ENCODE measurements around the gene CNTNAP4. TPM values are rescaled to one million over a fixed set of nuclear protein-coding genes. Genes with fewer than 3 reads are reported as not detected.

Gene CNTNAP4
- total RNA-seq (2022; extraction: Qiagen RNA extraction) = not detected in 5 replicates

DNA sequence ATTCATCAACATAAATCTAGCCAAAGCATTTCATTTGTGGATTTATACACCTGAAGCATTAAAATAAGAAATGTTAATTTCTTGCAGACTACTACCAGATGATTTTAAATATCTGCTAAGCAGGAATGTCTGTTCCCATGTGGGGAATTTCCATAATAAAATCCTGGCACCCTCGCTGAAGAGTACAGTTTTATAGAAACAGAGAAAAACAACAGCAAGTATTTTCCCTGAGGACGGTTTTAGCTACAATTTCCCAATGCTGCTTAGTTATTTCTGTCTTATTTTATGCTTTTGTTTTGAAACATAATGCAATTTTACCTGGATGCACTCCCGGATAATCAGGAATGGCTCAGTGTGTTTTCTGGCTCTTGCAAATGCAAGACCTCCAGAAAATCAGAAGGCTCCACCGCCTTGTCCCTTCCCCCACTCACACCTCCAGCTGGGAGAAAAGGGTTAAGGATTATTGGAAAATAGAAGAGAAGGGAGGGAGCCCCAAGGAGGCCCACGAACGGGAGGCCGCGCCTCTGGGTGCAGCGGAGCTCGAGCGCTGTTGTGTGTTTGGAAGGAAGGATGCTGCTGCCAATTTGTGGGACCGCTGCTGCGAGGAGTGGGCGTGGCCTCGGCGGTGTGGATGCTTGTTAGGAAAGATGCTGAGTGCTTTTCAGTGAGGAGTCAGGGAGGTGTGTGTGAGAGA is at the start of gene CNTNAP4:
Gene CNTNAP4 (plus strand): TSS at position 657 of the 694 bp plus-strand sequence. CDS start 262 bp downstream, outside the sequence.

